HUES48 (cell line): ENCODE results near the gene CDKL1.

Experiments used
- H3K27ac ChIP-seq: one replicate; pipeline ENCODE4 v1.7.0; 2013; ENCODE audit warnings: low read depth, low read length, inconsistent platforms
- H3K27me3 ChIP-seq: 2 replicates; pipeline ENCODE4 v1.6.1; 2013; ENCODE audit warnings: mild to moderate bottlenecking, low read length; ENCODE audit not compliant: control insufficient read depth, insufficient read depth
- H3K36me3 ChIP-seq: 2 replicates; pipeline ENCODE4 v1.6.1; 2013; ENCODE audit warnings: low read length; ENCODE audit not compliant: control insufficient read depth, insufficient read depth
- H3K4me1 ChIP-seq: 2 replicates; pipeline ENCODE4 v1.6.1; 2013; ENCODE audit warnings: mild to moderate bottlenecking, low read length; ENCODE audit not compliant: control insufficient read depth, insufficient read depth
- H3K4me3 ChIP-seq: 2 replicates; pipeline ENCODE4 v1.5.1; 2013; ENCODE audit warnings: mild to moderate bottlenecking, low read depth, low read length
- H3K9ac ChIP-seq: 2 replicates; pipeline ENCODE4 v1.6.1; 2013; ENCODE audit warnings: mild to moderate bottlenecking, low read depth, low read length, moderate library complexity
- H3K9me3 ChIP-seq: 2 replicates; pipeline ENCODE4 v1.6.1; 2013; ENCODE audit warnings: low read length; ENCODE audit not compliant: control insufficient read depth, insufficient read depth

The CDKL1 gene

GRCh38 chr14:50344116-50344775 lies 52.4 kb downstream of the CDKL1 start:
- Histone ChIP-seq H3K9ac (no peak overlapping the region), H3K4me3 (no peak overlapping the region), H3K9me3 (no peaks in the 10 kb centered on the region), H3K4me1 (peaks cover 12% of the 10 kb centered on the region), H3K36me3 (no peaks in the 10 kb centered on the region), H3K27me3 (no peaks in the 10 kb centered on the region), H3K27ac (no peak overlapping the region)

GRCh38 chr14:50343434-50343833 lies 53.2 kb downstream of the CDKL1 start:
- Histone ChIP-seq H3K27me3 (no peaks in the 10 kb centered on the region), H3K27ac (no peak overlapping the region), H3K4me1 (peaks cover 12% of the 10 kb centered on the region), H3K4me3 (no peak overlapping the region), H3K36me3 (no peaks in the 10 kb centered on the region), H3K9me3 (no peaks in the 10 kb centered on the region), H3K9ac (no peak overlapping the region)

GRCh38 chr14:50342221-50343078 lies 54.2 kb downstream of the CDKL1 start:
- Histone ChIP-seq H3K27me3 (no peaks in the 10 kb centered on the region), H3K4me3 (no peak overlapping the region), H3K27ac (no peak overlapping the region), H3K9me3 (no peaks in the 10 kb centered on the region), H3K36me3 (no peaks in the 10 kb centered on the region), H3K4me1 (peaks cover 12% of the 10 kb centered on the region), H3K9ac (no peak overlapping the region)

- H3K36me3 ChIP-seq, result no peaks in the 10 kb centered on the region
- H3K4me3 ChIP-seq, result no peak overlapping the region
- no peak overlapping the region for H3K9ac ChIP-seq
- peaks cover 18% of the 10 kb centered on the region for H3K4me1 ChIP-seq
- H3K27me3 ChIP-seq, result no peaks in the 10 kb centered on the region
- no peak overlapping the region for H3K27ac ChIP-seq
- no peaks in the 10 kb centered on the region for H3K9me3 ChIP-seq
Observed at GRCh38 chr14:50340963-50341362, 55.7 kb downstream of the CDKL1 start.

- no peaks in the 10 kb centered on the region for H3K9me3 ChIP-seq
- H3K9ac ChIP-seq, result no peak overlapping the region
- no peak overlapping the region for H3K4me3 ChIP-seq
- H3K27ac ChIP-seq, result no peak overlapping the region
- peaks cover 27% of the 10 kb centered on the region for H3K4me1 ChIP-seq
- no peaks in the 10 kb centered on the region for H3K36me3 ChIP-seq
- H3K27me3 ChIP-seq, result no peaks in the 10 kb centered on the region
Observed at GRCh38 chr14:50340045-50340444, 56.6 kb downstream of the CDKL1 start.

GRCh38 chr14:50339178-50339804 lies 57.4 kb downstream of the CDKL1 start:
- H3K27ac ChIP-seq, result no peak overlapping the region
- no peaks in the 10 kb centered on the region for H3K27me3 ChIP-seq
- no peaks in the 10 kb centered on the region for H3K9me3 ChIP-seq
- peaks cover 34% of the 10 kb centered on the region for H3K4me1 ChIP-seq
- no peak overlapping the region for H3K4me3 ChIP-seq
- H3K9ac ChIP-seq, result no peak overlapping the region
- no peaks in the 10 kb centered on the region for H3K36me3 ChIP-seq

- no peak overlapping the region for H3K27ac ChIP-seq
- no peak overlapping the region for H3K4me3 ChIP-seq
- H3K27me3 ChIP-seq, result no peaks in the 10 kb centered on the region
- no peak overlapping the region for H3K9ac ChIP-seq
- H3K36me3 ChIP-seq, result no peaks in the 10 kb centered on the region
- H3K9me3 ChIP-seq, result no peaks in the 10 kb centered on the region
- H3K4me1 ChIP-seq, result peaks cover 36% of the 10 kb centered on the region
Observed at GRCh38 chr14:50338587-50338986, 58.1 kb downstream of the CDKL1 start.

GRCh38 chr14:50335989-50336824 lies 60.5 kb downstream of the CDKL1 start:
- Histone ChIP-seq H3K9ac (no peak overlapping the region), H3K36me3 (no peaks in the 10 kb centered on the region), H3K9me3 (no peaks in the 10 kb centered on the region), H3K4me3 (no peak overlapping the region), H3K4me1 (peaks cover 27% of the 10 kb centered on the region), H3K27ac (peak overlapping the region; percentile 85), H3K27me3 (no peaks in the 10 kb centered on the region)

GRCh38 chr14:50335389-50335788 lies 61.3 kb downstream of the CDKL1 start:
- Histone ChIP-seq H3K9ac (no peak overlapping the region; the same call in 1 of the 2 replicates), H3K4me1 (peaks cover 27% of the 10 kb centered on the region), H3K4me3 (no peak overlapping the region), H3K9me3 (no peaks in the 10 kb centered on the region), H3K36me3 (peaks cover under 1% of the 10 kb centered on the region; the same call in 1 of the 2 replicates), H3K27ac (peak overlapping the region; percentile 85), H3K27me3 (no peaks in the 10 kb centered on the region)

GRCh38 chr14:50334211-50334610 lies 62.5 kb downstream of the CDKL1 start:
- Histone ChIP-seq H3K9ac (no peak overlapping the region), H3K9me3 (no peaks in the 10 kb centered on the region), H3K27ac (no peak overlapping the region), H3K4me3 (no peak overlapping the region), H3K4me1 (peaks cover 27% of the 10 kb centered on the region), H3K27me3 (no peaks in the 10 kb centered on the region), H3K36me3 (peaks cover 5% of the 10 kb centered on the region; the same call in 1 of the 2 replicates)
